ENCODE measurements around the gene SYNDIG1. TPM values are rescaled to one million over a fixed set of nuclear protein-coding genes. Genes with fewer than 3 reads are reported as not detected.

SYNDIG1 gene
- total RNA-seq, 2 experiments from 2014 or later: not detected

DNA sequence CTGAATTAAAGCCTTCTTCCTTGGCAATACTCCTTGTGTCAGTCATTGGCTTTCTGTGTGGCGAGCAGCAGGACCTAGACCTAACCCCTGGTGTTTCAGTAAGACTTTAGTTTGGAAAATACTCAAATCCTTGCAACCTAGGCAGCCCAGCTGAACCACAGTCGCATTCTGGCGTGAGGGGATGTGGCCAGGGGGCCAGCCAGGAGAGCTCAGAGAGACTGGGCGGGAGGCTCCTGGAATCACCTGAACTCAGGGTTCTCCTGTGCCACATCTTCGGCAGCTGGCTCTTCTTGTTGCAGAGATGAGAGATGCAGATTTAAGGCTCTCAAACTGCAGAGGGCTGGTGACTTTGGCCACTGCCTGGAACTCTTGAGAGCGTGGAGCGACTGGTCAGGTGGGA is 102.7 kb downstream of the SYNDIG1 start:
- Mint-ChIP-seq H3K4me1 (no peaks in the 10 kb centered on the region), H3K36me3 (ENCODE audit: low read depth) (no peaks in the 10 kb centered on the region), H3K4me3 (no peak overlapping the region), H3K27ac (no peak overlapping the region), H3K9me3 (no peaks in the 10 kb centered on the region), H3K27me3 (no peaks in the 10 kb centered on the region)
- ChIA-PET CTCF (no interaction called here), POLR2A (no interaction called here)
- no peak for DNase-seq

DNA sequence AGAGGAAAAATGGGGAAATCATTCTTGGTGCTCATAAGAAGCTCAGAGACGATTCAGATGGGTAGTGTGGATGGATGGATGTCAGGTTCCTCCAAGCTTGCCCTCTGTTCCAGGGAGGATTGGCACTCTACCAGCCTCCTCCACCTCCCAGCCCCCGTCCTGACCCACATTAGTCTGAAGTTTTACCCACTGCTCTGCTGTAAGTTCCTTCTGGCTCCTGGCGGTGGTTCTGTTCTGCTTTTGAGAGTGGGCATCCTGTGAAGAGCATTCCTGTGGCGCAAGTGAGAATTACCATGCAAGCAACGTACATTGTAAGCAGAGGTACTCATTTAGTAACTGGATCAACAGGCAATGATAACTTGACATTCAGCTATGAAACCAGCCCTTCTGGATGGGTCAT is 103.4 kb downstream of the SYNDIG1 start:
- H3K27me3 Mint-ChIP-seq: no peaks in the 10 kb centered on the region
- POLR2A ChIA-PET: no interaction called here
- H3K27ac Mint-ChIP-seq: no peak overlapping the region
- no peak overlapping the region for H3K4me3 Mint-ChIP-seq
- H3K36me3 Mint-ChIP-seq (ENCODE audit: low read depth): no peaks in the 10 kb centered on the region
- no peak for DNase-seq
- no peaks in the 10 kb centered on the region for H3K9me3 Mint-ChIP-seq
- CTCF ChIA-PET: no interaction called here
- H3K4me1 Mint-ChIP-seq: no peaks in the 10 kb centered on the region

DNA sequence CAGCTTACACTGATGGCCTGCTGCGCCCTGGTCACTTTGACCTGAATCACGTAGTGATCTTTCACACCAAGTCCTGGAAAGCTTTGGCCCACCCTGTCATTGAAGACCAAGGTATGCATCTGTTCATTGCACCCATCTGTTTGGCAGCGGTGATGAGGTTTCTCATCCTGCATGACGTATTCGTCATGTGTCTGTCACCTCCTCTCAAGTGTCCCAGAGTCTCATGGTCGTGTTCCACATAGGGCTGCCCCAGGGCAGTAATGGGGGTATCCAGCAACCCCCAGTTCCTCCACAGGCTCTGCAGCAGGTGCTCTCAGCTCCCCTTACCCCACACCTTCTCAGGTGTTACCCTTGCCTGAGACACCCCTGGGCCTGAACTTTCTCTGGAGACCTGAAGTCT is 104.1 kb downstream of the SYNDIG1 start:
- no peaks in the 10 kb centered on the region for H3K36me3 Mint-ChIP-seq (ENCODE audit: low read depth)
- no peak overlapping the region for H3K27ac Mint-ChIP-seq
- POLR2A ChIA-PET: no interaction called here
- H3K9me3 Mint-ChIP-seq: no peaks in the 10 kb centered on the region
- CTCF ChIA-PET: no interaction called here
- no peak for DNase-seq
- H3K27me3 Mint-ChIP-seq: no peaks in the 10 kb centered on the region
- H3K4me3 Mint-ChIP-seq: no peak overlapping the region
- H3K4me1 Mint-ChIP-seq: no peaks in the 10 kb centered on the region

DNA sequence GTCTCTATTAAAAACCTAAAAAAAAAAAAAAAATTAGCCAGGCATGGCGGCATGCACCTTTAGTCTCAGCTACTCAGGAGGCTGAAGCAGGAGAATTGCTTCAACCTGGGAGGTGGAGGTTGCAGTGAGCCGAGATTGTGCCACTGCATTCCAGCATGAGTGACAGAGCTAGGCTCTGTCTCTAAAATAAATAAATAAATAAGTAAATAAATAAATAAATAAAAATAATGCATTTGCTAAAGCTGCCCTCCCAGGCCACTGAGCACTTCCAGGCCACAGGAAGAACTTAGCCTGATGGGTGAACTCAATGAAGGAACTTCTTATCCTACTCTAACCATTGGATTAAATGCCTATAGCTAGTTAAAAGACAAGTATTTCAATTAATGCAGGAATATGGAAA is 104.9 kb downstream of the SYNDIG1 start:
- Mint-ChIP-seq H3K9me3 (no peaks in the 10 kb centered on the region), H3K36me3 (ENCODE audit: low read depth) (no peaks in the 10 kb centered on the region), H3K4me1 (no peaks in the 10 kb centered on the region), H3K27ac (no peak overlapping the region), H3K27me3 (no peaks in the 10 kb centered on the region), H3K4me3 (no peak overlapping the region)
- CTCF ChIA-PET: no interaction called here
- POLR2A ChIA-PET: no interaction called here
- DNase-seq: no peak

DNA sequence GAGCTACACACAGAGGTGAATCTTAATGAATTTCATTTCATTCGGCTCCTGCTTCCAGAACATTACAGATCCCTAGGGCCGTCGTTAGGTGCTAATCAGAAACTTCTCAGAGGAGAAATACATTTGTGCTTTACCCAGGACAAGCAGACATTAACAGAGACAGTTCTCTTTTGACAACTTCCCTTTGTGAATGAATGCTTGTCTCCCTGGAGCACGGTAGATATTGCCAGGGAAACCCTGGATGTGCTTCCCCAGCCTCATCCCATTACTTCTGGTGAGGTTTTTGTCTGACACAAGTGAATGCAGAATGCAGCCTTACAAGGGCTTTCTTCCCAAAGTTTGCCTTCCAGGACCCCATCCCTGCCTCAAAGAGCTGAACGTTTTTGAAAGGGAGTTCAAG is 105.4 kb downstream of the SYNDIG1 start:
- Mint-ChIP-seq H3K36me3 (ENCODE audit: low read depth) (no peaks in the 10 kb centered on the region), H3K27me3 (no peaks in the 10 kb centered on the region), H3K27ac (no peak overlapping the region), H3K4me3 (no peak overlapping the region), H3K9me3 (no peaks in the 10 kb centered on the region), H3K4me1 (no peaks in the 10 kb centered on the region)
- CTCF ChIA-PET: no interaction called here
- no peak for DNase-seq
- POLR2A ChIA-PET: no interaction called here

DNA sequence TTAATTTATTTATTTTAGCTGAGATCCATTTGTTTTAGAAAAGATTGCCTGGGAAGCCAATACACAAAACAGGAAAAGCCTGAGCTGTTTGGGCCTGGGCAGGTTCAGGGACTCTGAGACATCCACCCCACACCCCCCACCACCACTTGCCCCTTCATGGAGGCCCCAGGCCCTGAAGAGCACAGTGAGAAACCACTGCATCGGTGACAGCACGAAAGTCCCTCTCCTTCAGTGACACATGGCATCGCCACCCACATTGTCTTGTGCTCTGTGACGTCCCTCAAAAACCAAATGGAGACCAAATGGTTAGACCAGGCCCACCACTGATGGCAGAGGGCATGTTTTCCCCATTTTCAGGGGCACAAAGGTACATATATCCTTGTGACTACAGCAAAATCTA is 106.4 kb downstream of the SYNDIG1 start:
- Mint-ChIP-seq H3K27ac (no peak overlapping the region), H3K27me3 (no peaks in the 10 kb centered on the region), H3K4me1 (no peaks in the 10 kb centered on the region), H3K9me3 (no peaks in the 10 kb centered on the region), H3K36me3 (ENCODE audit: low read depth) (no peaks in the 10 kb centered on the region), H3K4me3 (no peak overlapping the region)
- ChIA-PET POLR2A (no interaction called here), CTCF (no interaction called here)
- no peak for DNase-seq

DNA sequence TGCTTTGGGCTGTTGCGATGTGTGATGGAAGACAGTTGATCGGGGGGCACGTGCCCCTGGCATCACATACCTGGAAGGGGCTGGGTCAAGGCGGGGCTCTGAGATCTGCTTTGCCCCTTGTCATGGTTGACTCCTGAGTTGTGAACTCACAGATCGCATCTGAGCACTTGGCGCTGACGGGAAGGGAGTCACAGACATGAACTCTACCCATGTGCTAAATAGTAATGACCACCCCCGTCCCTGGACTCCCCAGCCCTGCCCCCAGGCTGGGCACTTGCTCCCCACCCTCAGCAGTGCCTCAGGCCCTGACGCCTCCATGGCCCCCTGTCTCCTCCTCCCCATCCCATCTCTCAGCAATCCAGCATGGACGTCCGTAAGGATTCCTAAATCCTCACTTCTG is 107.0 kb downstream of the SYNDIG1 start:
- POLR2A ChIA-PET: no interaction called here
- no peak for DNase-seq
- CTCF ChIA-PET: no interaction called here
- Mint-ChIP-seq H3K4me3 (no peak overlapping the region), H3K27ac (no peak overlapping the region), H3K9me3 (no peaks in the 10 kb centered on the region), H3K36me3 (ENCODE audit: low read depth) (no peaks in the 10 kb centered on the region), H3K27me3 (no peaks in the 10 kb centered on the region), H3K4me1 (no peaks in the 10 kb centered on the region)

DNA sequence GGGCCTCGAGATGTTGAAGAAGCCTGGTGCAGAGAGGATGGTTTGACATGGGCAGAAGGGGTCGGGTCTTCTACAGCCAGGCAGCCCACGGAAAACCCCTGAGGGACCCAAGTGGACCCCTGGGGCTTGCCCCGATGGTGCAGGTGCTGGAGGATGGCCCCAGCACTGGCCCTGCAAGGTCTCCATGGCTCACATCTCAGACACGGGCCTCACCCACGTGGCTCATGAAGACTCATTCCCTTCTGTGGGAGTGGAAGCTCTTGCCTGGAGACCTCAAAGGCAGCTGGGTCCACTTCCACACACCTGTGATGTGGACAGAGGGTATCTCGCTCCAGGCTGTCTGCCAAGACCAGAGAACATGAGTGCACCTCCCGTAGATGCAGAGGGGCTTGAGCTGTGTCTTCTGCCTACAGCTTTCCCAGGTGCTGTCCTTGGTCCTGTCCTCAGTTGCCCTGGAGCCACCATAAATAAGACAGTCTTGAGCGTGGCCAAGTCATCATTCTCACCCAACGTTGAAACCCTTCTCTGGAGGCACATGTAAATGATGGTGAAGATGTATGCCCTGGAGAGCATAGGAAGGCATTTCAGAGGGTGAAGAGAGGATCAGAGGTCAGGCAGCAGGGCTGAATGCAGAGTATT is 108.0 kb downstream of the SYNDIG1 start:
- POLR2A ChIA-PET: no interaction called here
- Mint-ChIP-seq H3K9me3 (no peaks in the 10 kb centered on the region), H3K27me3 (no peaks in the 10 kb centered on the region), H3K4me1 (no peaks in the 10 kb centered on the region), H3K4me3 (no peak overlapping the region), H3K27ac (no peak overlapping the region), H3K36me3 (ENCODE audit: low read depth) (no peaks in the 10 kb centered on the region)
- no peak for DNase-seq
- CTCF ChIA-PET: no interaction called here

DNA sequence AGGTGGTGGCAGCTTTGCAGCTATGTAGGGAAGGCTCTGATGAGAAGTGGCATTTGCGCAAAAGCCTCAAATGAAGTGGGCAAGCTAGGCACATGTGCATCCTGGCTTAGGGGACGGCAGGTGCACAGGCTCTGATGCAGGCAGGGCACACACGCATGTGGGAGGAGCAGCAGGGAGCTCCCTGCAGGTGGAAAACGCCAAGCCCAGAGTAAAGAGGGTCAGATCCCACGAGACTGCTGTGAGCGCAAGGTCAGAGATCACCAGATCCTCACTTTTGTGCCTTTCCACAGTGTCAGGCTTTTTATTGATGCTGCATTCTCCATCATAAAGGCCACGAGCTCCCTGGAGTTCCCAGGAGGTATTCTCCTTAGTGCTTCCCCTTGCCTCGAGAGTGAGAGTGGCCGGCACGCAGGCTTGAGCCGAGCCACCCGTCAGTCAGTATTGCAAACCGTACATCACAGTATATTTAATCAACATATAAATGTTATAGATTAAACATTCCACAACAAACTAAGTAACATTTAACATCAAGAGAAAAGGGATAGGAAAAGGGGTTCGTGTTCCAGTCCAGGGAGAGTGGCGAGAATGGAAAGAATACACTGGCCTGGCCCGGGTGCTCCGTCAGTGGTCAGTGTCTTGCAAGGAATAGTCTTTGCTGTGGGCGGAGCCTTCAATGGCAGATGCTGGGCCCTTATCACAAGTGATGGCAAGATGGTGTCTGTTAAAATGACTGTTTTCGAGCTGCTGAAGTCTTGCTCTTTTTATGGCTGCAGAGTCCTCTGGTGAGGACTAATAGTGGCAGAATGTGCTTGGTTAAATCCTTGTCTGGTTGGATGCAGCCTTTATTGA is 109.4 kb downstream of the SYNDIG1 start:
- no peak for DNase-seq
- CTCF ChIA-PET: no interaction called here

DNA sequence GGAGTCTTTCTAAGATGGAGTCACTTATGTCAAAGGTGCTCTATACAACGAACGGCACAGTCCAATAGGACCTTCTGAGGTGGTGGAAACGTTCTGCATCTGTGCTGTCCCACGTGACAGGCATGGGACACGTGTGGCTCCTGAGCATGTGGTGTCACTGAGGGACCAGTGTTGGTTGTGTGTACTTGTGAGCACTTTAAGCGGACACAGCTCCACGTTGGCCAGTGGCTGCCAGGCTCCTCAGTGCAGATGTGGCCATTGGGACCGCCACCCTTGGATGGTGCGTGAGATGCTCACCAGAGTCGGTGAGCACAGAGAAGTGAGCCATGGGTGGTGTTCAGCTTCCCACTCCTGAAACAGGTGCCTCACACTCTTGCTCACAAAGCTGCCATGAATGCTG is 110.0 kb downstream of the SYNDIG1 start:
- Mint-ChIP-seq H3K4me3 (no peak overlapping the region), H3K36me3 (ENCODE audit: low read depth) (no peaks in the 10 kb centered on the region), H3K4me1 (no peaks in the 10 kb centered on the region), H3K27me3 (no peaks in the 10 kb centered on the region), H3K27ac (no peak overlapping the region), H3K9me3 (no peaks in the 10 kb centered on the region)
- no peak for DNase-seq
- ChIA-PET CTCF (no interaction called here), POLR2A (no interaction called here)

More for the DNA sequence above, 109.4 kb downstream of the SYNDIG1 start:
- POLR2A ChIA-PET: no interaction called here
- no peak overlapping the region for H3K4me3 Mint-ChIP-seq
- H3K9me3 Mint-ChIP-seq: no peaks in the 10 kb centered on the region
- no peaks in the 10 kb centered on the region for H3K4me1 Mint-ChIP-seq
- H3K36me3 Mint-ChIP-seq (ENCODE audit: low read depth): no peaks in the 10 kb centered on the region
- H3K27me3 Mint-ChIP-seq: no peaks in the 10 kb centered on the region
- H3K27ac Mint-ChIP-seq: no peak overlapping the region

DNA sequence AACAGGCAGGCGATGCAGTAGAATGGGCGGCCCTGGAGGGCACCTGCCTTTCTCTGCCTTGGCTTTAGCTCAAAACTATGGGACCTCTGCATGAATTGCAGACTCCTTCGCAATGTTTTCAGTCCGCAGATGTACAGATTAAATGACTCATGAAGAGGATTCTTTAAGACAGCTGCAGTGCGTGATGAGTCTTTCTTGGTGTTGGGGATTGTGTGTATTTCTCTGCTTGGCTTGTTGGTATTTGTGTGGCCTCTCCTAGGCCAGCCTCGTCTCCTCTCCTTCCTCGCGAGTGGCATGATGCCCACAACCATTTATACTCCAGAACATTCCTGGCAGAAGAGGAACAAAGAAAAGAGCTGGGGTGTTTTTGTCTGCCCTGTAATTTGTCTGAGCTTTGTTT is 110.6 kb downstream of the SYNDIG1 start:
- ChIA-PET CTCF (no interaction called here), POLR2A (no interaction called here)
- no peaks in the 10 kb centered on the region for H3K4me1 Mint-ChIP-seq
- no peak overlapping the region for H3K4me3 Mint-ChIP-seq
- no peaks in the 10 kb centered on the region for H3K27me3 Mint-ChIP-seq
- H3K36me3 Mint-ChIP-seq (ENCODE audit: low read depth): no peaks in the 10 kb centered on the region
- no peak overlapping the region for H3K27ac Mint-ChIP-seq
- H3K9me3 Mint-ChIP-seq: no peaks in the 10 kb centered on the region
- DNase-seq: no peak

DNA sequence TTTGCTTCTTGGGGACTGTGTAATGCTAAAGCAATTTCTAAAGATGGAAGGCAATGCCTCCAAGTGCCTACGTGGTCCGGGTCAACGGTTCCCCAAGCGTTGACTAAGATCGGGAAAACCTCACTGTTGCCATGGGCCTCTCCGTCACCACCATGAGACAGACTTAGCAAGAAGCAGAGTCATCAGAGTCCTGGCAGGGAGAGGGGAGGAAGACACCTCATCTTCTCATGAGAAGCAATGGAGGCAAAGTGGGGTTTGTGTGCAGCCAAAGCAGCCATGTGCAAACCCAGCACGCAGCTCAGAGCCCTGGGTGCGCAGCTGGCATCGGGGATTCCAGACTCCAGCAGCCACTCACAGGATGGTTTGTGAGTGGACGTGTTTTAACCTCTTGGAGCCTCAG is 111.4 kb downstream of the SYNDIG1 start:
- no peaks in the 10 kb centered on the region for H3K36me3 Mint-ChIP-seq (ENCODE audit: low read depth)
- ChIA-PET POLR2A (no interaction called here), CTCF (no interaction called here)

DNA sequence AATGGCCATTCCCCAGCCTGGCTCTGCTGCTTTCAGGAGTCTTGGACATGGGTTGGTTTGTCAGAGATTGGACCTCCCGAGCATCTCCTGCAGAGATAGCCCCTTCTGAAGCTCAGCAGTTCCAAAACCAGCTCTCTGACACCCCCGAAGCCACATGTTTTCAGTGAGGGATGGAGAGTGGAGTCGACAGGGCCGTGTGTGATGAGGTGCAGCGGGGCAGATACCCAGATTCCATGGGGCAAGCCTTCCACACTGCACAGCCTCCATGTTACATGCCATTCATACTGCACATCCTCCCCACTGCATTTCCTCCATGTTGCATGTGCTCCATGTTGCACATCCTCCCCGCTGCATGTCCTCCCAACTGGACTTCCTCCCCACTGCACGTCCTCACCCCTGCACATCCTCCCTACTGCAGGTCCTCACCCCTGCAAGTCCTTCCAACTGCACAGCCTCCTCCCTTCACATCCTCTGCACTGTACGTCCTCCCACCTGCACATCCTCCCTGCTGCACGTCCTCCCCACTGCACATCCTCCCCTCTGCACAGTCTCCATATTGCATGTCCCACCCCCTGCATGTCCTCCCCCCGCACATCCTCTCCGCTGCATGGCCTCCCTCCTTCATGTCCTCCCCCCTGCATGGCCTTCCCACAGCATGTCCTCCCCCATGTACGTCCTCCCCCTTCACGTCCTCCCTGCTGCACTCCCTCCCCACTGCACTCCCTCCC is 112.2 kb downstream of the SYNDIG1 start:
- Mint-ChIP-seq H3K4me3 (no peak overlapping the region), H3K36me3 (ENCODE audit: low read depth) (no peaks in the 10 kb centered on the region), H3K27ac (no peak overlapping the region), H3K4me1 (no peaks in the 10 kb centered on the region), H3K9me3 (no peaks in the 10 kb centered on the region), H3K27me3 (no peaks in the 10 kb centered on the region)
- DNase-seq: no peak
- POLR2A ChIA-PET: no interaction called here
- CTCF ChIA-PET: no interaction called here

More for the DNA sequence above, 111.4 kb downstream of the SYNDIG1 start:
- no peak for DNase-seq
- Mint-ChIP-seq H3K9me3 (no peaks in the 10 kb centered on the region), H3K27me3 (no peaks in the 10 kb centered on the region), H3K4me1 (no peaks in the 10 kb centered on the region), H3K4me3 (no peak overlapping the region), H3K27ac (no peak overlapping the region)
